GM23338 (cell line): ENCODE data around the gene KRTAP2-4. TPM values are rescaled to one million over a fixed set of nuclear protein-coding genes. Genes with fewer than 3 reads are reported as not detected.

ENCODE experiments used
- ATAC-seq: fragments of 200-7000 bp; cut with Tn5 transposase; 3 replicates; pipeline ENCODE4 v1.9.1; 2020
- DNase-seq: peaks from one replicate; pipeline ENCODE4 v3.0.0-alpha.2; 2015; ENCODE audit warnings: low spot score
- H2AFZ ChIP-seq: fragments of 200-600 bp; sonication (generic); 2 replicates; pipeline ENCODE4 v1.8.0; 2016; ENCODE audit warnings: antibody characterized with exemption, mild to moderate bottlenecking, moderate library complexity
- H3F3A ChIP-seq: fragments of 200-600 bp; sonication (generic); replicated peaks from 2 replicates; pipeline ENCODE4 v1.8.0; 2017; ENCODE audit warnings: antibody characterized with exemption, mixed run types, low read depth
- H3K27ac ChIP-seq: fragments of 200-600 bp; sonication (generic); 2 replicates; pipeline ENCODE4 v1.6.1; 2016; ENCODE audit warnings: low read depth
- H3K27me3 ChIP-seq: fragments of 200-600 bp; sonication (generic); 2 replicates; pipeline ENCODE4 v1.8.0; 2016; ENCODE audit warnings: mild to moderate bottlenecking, mixed run types, moderate library complexity; ENCODE audit not compliant: insufficient read depth
- H3K36me3 ChIP-seq: fragments of 200-600 bp; sonication (generic); 2 replicates; pipeline ENCODE4 v1.8.0; 2016; ENCODE audit warnings: mild to moderate bottlenecking; ENCODE audit not compliant: insufficient read depth
- H3K4me1 ChIP-seq: fragments of 200-600 bp; sonication (generic); 2 replicates; pipeline ENCODE4 v1.8.0; 2016; ENCODE audit warnings: mild to moderate bottlenecking, moderate library complexity; ENCODE audit not compliant: insufficient read depth
- H3K4me2 ChIP-seq: fragments of 200-600 bp; sonication (generic); 2 replicates; pipeline ENCODE4 v1.7.1; 2017; ENCODE audit warnings: mixed run types
- H3K4me3 ChIP-seq: fragments of 200-600 bp; sonication (generic); 2 replicates; pipeline ENCODE4 v1.6.1; 2016; ENCODE audit warnings: mixed run types
- H3K79me2 ChIP-seq: fragments of 200-600 bp; sonication (generic); replicated peaks from 2 replicates; pipeline ENCODE4 v1.8.0; 2017; ENCODE audit warnings: mild to moderate bottlenecking; ENCODE audit not compliant: insufficient read depth
- H3K9me2 ChIP-seq: fragments of 200-600 bp; sonication (generic); 2 replicates; pipeline ENCODE4 v1.8.0; 2017; ENCODE audit not compliant: insufficient read depth
- H4K20me1 ChIP-seq: fragments of 200-600 bp; sonication (generic); replicated peaks from 2 replicates; pipeline ENCODE4 v1.8.0; 2017; ENCODE audit warnings: mild to moderate bottlenecking; ENCODE audit not compliant: insufficient read depth
- H3K27ac Mint-ChIP-seq: 2 replicates; pipeline ENCODE4 v1.8.0; 2020; ENCODE audit warnings: inconsistent platforms, mild to moderate bottlenecking, moderate library complexity, mixed read lengths
- H3K27me3 Mint-ChIP-seq: 3 replicates; pipeline ENCODE4 v1.8.0; 2022; ENCODE audit warnings: low read depth, mild to moderate bottlenecking, moderate library complexity, mixed read lengths, inconsistent platforms; ENCODE audit not compliant: insufficient read depth, poor library complexity
- H3K36me3 Mint-ChIP-seq: 3 replicates; pipeline ENCODE4 v1.8.0; 2021; ENCODE audit warnings: low read depth, mild to moderate bottlenecking, inconsistent platforms, moderate library complexity, mixed read lengths
- H3K4me1 Mint-ChIP-seq: 3 replicates; pipeline ENCODE4 v1.8.0; 2020; ENCODE audit warnings: mild to moderate bottlenecking, inconsistent platforms, mixed read lengths
- H3K4me3 Mint-ChIP-seq: 3 replicates; pipeline ENCODE4 v1.8.0; 2021; ENCODE audit warnings: moderate library complexity, mild to moderate bottlenecking, inconsistent platforms, mixed read lengths
- H3K9me3 Mint-ChIP-seq: 3 replicates; pipeline ENCODE4 v1.8.0; 2020; ENCODE audit warnings: moderate library complexity, mild to moderate bottlenecking, inconsistent platforms, mixed read lengths
- CTCF ChIP-seq, 2 experiments: fragments of 200-600 bp in 1 of 2; sonication (generic) in 1 of 2; conservative IDR thresholded peaks; 2 replicates each; pipeline versions ENCODE4 v1.5.1 to v1.6.1; 2016 to 2017; ENCODE audit warnings: antibody characterized with exemption in 2 of 2, low read depth in 2 of 2, mild to moderate bottlenecking in 2 of 2, moderate library complexity in 1 of 2
- EZH2 ChIP-seq: fragments of 200-600 bp; sonication (generic); IDR thresholded peaks from one replicate; pipeline ENCODE4 v1.8.0; 2017; ENCODE audit warnings: antibody characterized with exemption, mild to moderate bottlenecking, low read depth; ENCODE audit not compliant: unreplicated experiment
- JUNB ChIP-seq: IDR thresholded peaks from one replicate; pipeline ENCODE4 v1.6.1; 2016; ENCODE audit warnings: antibody characterized with exemption; ENCODE audit not compliant: unreplicated experiment
- NANOG ChIP-seq: IDR thresholded peaks from 2 replicates; pipeline ENCODE4 v1.6.1; 2016; ENCODE audit warnings: antibody characterized with exemption, borderline replicate concordance
- polyA plus RNA-seq: library from polyadenylated mRNA; unstranded; fragments of >200 nt; fragmentation: Nextera tagmentation; extraction: Ambion mirVana; gene quantifications from 2 replicates; pipeline ENCODE4 v1.2.1, GENCODE V29; 2016
- total RNA-seq: library from RNA; depleted of rRNA; stranded (reverse); fragments of >200 nt; shearing (Covaris generic); gene quantifications from 2 replicates; pipeline ENCODE4 v1.2.3, GENCODE V29; 2014
- TF ChIP-seq, protein P1 (sequence below): fragments of 250-450 bp; sonication (Bioruptor Pico); IDR thresholded peaks from 2 replicates; pipeline ENCODE4 v1.5.0; 2020; ENCODE audit warnings: mild to moderate bottlenecking, moderate library complexity

Gene KRTAP2-4
- total and polyA plus RNA-seq, 2 experiments from 2014 or later, result not detected

DNA sequence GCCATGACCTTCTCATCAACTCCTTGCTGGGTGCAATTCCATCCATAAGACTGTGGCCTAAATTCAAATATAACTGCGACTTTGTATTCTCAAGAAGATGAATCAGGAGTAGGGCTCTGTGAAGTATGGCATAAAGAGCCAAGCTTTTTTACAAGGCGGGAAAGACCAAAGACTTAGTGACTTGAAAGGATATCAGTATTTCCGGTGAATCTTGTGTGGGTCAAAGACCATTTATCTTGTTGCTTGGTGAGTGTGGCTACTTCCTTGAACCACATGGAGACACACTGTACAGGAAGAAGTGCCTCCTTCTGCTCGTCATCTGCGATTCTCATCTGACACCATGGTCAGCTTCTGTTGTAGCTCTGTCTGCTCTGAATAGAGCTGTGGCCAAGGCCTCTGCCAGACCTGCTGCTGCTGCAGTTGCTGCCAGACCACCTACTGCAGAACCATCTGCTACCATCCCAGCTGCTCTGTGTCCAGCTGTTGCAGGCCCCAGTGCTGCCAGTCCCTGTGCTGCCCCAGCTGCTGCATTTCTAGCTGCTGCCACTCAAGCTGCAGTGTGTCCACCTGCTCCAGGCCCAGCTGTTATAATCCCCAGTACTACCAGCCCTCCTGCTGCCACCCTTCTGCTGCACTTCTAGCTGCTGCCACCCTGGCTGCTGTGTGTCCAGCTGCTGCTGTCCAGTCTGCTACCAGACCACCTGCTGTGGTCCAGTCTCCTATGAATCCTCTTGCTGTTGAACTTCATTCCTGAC lies 6.1 kb upstream of the KRTAP2-4 start (continued):
- no peak for TF ChIP-seq CTCF (conservative IDR thresholded peaks at IDR 0.05; ENCODE audit: low read depth in 2 of 2)

DNA sequence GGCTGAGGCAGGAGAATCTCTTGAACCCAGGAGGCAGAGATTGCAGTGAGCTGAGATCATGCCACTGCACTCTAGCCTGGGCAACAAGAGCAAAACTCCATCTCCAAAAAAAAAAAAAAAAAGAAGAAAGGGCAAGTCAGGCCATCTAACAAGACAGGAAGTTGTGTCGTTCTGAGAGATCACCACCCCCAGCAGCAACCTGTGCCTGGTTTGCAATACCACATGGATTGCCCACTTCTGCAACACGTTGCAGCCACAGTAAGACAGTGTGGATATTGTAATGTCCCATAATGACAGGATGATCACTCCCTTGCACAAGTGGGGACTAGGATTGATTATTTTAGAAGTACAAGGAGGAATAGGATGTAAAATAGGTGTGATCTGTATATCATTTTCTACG lies 3.4 kb upstream of the KRTAP2-4 start:
- Mint-ChIP-seq H3K27ac (no peak overlapping the region), H3K9me3 (no peaks in the 10 kb centered on the region), H3K4me1 (no peaks in the 10 kb centered on the region), H3K4me3 (no peak overlapping the region), H3K36me3 (no peaks in the 10 kb centered on the region), H3K27me3 (no peaks in the 10 kb centered on the region)
- no peak for ATAC-seq
- DNase-seq, result no peak
- no peak overlapping the region for H2AFZ ChIP-seq
- TF ChIP-seq NANOG (no peak), JUNB (no peak), EZH2 (no peak), CTCF (conservative IDR thresholded peaks at IDR 0.05; ENCODE audit: low read depth in 2 of 2) (no peak)
- TF ChIP-seq, protein P1, sequence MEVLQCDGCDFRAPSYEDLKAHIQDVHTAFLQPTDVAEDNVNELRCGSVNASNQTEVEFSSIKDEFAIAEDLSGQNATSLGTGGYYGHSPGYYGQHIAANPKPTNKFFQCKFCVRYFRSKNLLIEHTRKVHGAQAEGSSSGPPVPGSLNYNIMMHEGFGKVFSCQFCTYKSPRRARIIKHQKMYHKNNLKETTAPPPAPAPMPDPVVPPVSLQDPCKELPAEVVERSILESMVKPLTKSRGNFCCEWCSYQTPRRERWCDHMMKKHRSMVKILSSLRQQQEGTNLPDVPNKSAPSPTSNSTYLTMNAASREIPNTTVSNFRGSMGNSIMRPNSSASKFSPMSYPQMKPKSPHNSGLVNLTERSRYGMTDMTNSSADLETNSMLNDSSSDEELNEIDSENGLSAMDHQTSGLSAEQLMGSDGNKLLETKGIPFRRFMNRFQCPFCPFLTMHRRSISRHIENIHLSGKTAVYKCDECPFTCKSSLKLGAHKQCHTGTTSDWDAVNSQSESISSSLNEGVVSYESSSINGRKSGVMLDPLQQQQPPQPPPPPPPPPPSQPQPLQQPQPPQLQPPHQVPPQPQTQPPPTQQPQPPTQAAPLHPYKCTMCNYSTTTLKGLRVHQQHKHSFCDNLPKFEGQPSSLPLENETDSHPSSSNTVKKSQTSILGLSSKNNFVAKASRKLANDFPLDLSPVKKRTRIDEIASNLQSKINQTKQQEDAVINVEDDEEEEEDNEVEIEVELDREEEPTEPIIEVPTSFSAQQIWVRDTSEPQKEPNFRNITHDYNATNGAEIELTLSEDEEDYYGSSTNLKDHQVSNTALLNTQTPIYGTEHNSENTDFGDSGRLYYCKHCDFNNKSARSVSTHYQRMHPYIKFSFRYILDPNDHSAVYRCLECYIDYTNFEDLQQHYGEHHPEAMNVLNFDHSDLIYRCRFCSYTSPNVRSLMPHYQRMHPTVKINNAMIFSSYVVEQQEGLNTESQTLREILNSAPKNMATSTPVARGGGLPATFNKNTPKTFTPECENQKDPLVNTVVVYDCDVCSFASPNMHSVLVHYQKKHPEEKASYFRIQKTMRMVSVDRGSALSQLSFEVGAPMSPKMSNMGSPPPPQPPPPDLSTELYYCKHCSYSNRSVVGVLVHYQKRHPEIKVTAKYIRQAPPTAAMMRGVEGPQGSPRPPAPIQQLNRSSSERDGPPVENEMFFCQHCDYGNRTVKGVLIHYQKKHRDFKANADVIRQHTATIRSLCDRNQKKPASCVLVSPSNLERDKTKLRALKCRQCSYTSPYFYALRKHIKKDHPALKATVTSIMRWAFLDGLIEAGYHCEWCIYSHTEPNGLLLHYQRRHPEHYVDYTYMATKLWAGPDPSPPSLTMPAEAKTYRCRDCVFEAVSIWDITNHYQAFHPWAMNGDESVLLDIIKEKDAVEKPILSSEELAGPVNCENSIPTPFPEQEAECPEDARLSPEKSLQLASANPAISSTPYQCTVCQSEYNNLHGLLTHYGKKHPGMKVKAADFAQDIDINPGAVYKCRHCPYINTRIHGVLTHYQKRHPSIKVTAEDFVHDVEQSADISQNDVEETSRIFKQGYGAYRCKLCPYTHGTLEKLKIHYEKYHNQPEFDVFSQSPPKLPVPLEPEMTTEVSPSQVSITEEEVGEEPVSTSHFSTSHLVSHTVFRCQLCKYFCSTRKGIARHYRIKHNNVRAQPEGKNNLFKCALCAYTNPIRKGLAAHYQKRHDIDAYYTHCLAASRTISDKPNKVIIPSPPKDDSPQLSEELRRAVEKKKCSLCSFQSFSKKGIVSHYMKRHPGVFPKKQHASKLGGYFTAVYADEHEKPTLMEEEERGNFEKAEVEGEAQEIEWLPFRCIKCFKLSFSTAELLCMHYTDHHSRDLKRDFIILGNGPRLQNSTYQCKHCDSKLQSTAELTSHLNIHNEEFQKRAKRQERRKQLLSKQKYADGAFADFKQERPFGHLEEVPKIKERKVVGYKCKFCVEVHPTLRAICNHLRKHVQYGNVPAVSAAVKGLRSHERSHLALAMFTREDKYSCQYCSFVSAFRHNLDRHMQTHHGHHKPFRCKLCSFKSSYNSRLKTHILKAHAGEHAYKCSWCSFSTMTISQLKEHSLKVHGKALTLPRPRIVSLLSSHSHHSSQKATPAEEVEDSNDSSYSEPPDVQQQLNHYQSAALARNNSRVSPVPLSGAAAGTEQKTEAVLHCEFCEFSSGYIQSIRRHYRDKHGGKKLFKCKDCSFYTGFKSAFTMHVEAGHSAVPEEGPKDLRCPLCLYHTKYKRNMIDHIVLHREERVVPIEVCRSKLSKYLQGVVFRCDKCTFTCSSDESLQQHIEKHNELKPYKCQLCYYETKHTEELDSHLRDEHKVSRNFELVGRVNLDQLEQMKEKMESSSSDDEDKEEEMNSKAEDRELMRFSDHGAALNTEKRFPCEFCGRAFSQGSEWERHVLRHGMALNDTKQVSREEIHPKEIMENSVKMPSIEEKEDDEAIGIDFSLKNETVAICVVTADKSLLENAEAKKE (CRISPR knock-in tag), result no peak
- no peaks in the 10 kb centered on the region; the same call in none of the 2 replicates for H3K9me2 ChIP-seq
- no peak overlapping the region for H3K4me3 ChIP-seq
- H4K20me1 ChIP-seq, result no peaks in the 10 kb centered on the region
- H3F3A ChIP-seq, result no peaks in the 10 kb centered on the region
- H3K27ac ChIP-seq, result no peak overlapping the region
- H3K27me3 ChIP-seq, result no peaks in the 10 kb centered on the region
- no peaks in the 10 kb centered on the region for H3K79me2 ChIP-seq
- no peaks in the 10 kb centered on the region for H3K36me3 ChIP-seq
- no peaks in the 10 kb centered on the region for H3K4me1 ChIP-seq
- no peak overlapping the region for H3K4me2 ChIP-seq
